RWPE1 (cell line): ENCODE results near the gene NR3C1.

Source experiments
- CTCF ChIA-PET: fragments of 350-600 bp; sonication (Branson Sonifier 250); formaldehyde crosslinking; extraction: SDS; loops from one replicate; lab custom pipeline; 2021; lab: Yijun Ruan, JAX
- POLR2A ChIA-PET: fragments of 400-600 bp; formaldehyde crosslinking; extraction: SDS; loops from one replicate; lab custom pipeline; 2020; ENCODE audit warnings: antibody characterized with exemption; ENCODE audit not compliant: low non-redundant PET; lab: Yijun Ruan, JAX
- DNase-seq: peaks from one replicate; pipeline ENCODE4 v3.0.0; 2012; ENCODE audit warnings: low spot score
- H3K27ac ChIP-seq: fragments of 450-650 bp; 2 replicates; pipeline ENCODE4 v1.5.1; 2017
- CTCF ChIP-seq: fragments of 450-650 bp; conservative IDR thresholded peaks from 2 replicates; pipeline ENCODE4 v1.5.1; 2017; ENCODE audit warnings: low read depth, mild to moderate bottlenecking

NR3C1 gene

GRCh38 chr5:143249851-143250250 lies 153.6 kb downstream of the NR3C1 start:
- DNase-seq, result no peak
- CTCF ChIA-PET, result interaction anchor here (0.6 to 1.4 kb wide), 2 partner anchors 154 to 604 kb away, joined by 3 to 8 read pairs; partner anchors contain the start of gene NR3C1

GRCh38 chr5:143248822-143249579 lies 154.5 kb downstream of the NR3C1 start:
- CTCF ChIA-PET, result interaction anchor here (0.6 to 1.4 kb wide), 3 partner anchors 155 to 993 kb away, joined by 3 to 8 read pairs (median 3); partner anchors contain the start of gene NR3C1
- peak overlapping the region; percentile 68 for H3K27ac ChIP-seq
- POLR2A ChIA-PET, result interaction anchor here (0.6 kb wide), 1 partner anchor 156 kb away, joined by 3 read pairs; no protein-coding TSS in a partner anchor

More at GRCh38 chr5:143249851-143250250, 153.6 kb downstream of the NR3C1 start:
- POLR2A ChIA-PET, result no interaction called here
- no peak for TF ChIP-seq CTCF
- H3K27ac ChIP-seq, result no peak overlapping the region

DNA sequence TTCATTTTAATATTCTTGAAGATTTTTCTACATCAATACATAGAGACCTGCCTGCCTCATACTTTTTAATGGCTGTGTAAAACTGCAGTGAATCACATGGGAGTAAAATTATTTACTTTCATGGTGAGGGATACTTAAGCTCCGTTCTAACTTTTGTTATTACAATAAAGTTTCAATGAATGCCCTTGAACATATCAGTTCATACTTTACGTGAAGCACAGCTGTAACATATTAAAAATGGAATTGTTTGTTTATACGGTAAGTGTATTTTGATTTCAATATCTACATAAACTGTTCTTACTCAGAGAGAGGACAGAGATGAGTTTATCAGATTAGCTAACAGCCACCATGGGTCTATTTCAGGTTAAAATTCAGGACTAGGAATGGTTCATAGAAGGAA lies 155.1 kb downstream of the NR3C1 start:
- TF ChIP-seq CTCF, result no peak
- ChIA-PET CTCF (no interaction called here), POLR2A (interaction anchor here (0.6 kb wide), 1 partner anchor 156 kb away, joined by 3 read pairs; no protein-coding TSS in a partner anchor)
- no peak for DNase-seq
- peak overlapping the region; percentile 68 for H3K27ac ChIP-seq

More at GRCh38 chr5:143248822-143249579, 154.5 kb downstream of the NR3C1 start:
- TF ChIP-seq CTCF, result no peak
- peak; percentile 81 for DNase-seq

DNA sequence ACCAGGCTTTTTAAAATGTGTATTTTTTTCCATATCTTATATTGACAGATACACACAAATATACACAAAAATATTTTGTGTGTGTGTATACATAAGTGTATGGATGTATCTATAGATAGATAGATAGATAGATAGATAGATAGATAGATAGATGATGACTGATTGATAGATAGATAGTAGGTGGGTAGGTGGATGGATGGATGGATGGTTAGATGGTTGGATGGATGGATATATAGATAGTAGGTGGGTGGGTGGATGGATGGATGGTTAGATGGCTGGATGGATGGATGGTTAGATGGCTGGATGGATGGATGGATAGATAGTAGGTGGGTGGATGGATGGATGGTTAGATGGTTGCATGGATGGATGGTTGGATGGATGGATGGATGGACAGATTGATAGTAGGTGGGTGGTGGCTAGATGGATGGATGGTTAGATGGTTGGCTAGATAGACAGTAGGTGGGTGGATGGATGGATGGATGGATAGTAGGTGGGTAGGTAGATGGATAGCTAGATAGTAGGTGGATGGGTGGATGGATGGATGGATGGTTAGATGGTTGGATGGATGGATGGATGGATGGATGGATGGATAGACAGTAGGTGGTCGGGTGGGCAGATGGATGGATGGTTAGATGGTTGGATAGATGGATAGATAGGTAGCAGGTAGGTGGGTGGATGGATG lies 156.2 kb downstream of the NR3C1 start:
- H3K27ac ChIP-seq, result peak overlapping the region; percentile 99
- ChIA-PET POLR2A (no interaction called here), CTCF (interaction anchor here (0.6 kb wide), 2 partner anchors 89 to 109 kb away, joined by 3 to 4 read pairs; no protein-coding TSS in a partner anchor)
- no peak for DNase-seq
- TF ChIP-seq CTCF, result no peak

GRCh38 chr5:143245929-143246561 lies 157.4 kb downstream of the NR3C1 start:
- DNase-seq, result peak; percentile 99
- POLR2A ChIA-PET, result no interaction called here
- CTCF ChIA-PET, result no interaction called here
- H3K27ac ChIP-seq, result peak overlapping the region; percentile 99
- TF ChIP-seq CTCF, result no peak

DNA sequence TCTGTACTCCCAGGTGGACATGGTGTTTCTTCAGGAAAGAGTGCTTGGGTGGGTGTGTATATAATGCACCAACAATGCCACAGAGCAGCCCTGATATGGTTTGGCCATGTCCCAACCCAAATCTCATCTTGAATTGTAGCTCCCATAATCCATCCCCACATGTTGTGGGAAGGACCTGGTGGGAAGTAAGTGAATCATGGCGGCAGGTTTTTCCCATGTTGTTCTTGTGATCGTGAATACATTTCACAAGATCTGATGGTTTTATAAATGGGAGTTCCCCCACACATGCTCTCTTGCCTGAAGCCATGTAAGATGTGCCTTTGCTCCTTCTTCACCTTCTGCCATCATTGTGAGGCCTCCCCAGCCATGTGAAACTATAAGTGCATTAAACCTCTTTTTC lies 158.5 kb downstream of the NR3C1 start:
- ChIA-PET POLR2A (no interaction called here), CTCF (no interaction called here)
- DNase-seq, result no peak
- no peak for TF ChIP-seq CTCF
- peak overlapping the region; percentile 99 for H3K27ac ChIP-seq
